Putamen (tissue), 1 donor: ENCODE data around the gene PRB3.

Experiments used
- DNase-seq: peaks from one replicate; pipeline ENCODE4 v3.0.0-alpha.2; 2016; ENCODE audit warnings: low spot score

PRB3 gene

DNA sequence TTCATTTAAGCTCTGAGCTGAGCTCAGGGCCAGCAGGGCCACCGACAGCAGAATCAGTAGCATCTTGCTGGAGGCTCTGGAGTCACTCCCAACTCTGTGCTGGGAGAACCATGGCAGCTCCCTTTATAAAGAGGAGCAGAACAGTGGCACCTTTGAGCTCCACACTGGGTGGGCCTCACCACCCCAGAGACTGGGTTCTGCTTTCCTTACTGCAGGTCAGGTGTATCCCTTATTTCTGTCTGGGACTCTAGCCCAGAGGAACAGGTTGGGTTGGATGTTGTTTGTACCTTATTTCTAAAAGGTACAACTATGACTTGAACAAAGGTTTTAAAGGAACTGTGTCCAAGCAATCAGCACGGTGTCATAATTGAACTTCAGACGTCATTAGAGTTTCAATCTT, at the start of gene PRB3:
PRB3 (minus strand) TSS at position 101 of the 400 bp plus-strand sequence; CDS start at position 63, 38 bp downstream.
- DNase-seq: no peak

DNA sequence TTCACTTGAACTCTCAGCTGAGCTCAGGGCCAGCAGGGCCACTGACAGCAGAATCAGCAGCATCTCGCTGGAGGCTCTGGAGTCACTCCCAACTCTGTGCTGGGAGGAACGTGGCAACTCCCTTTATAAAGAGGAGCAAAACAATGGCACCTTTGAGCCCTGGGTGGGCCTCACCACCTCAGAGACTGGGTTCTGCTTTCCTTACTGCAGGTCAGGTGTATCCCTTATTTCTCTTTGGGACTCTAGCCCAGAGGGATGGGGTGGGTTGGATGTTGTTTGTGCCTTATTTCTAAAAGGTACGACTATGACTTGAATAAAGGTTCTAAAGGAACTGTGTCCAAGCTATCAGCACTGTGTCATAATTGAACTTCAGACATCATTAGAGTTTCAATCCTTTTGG, 40.8 kb upstream of the PRB3 start, which contains the start of gene PRB4:
PRB4 (minus strand) TSS at position 101 of the 400 bp plus-strand sequence; CDS start at position 63, 38 bp downstream.
- no peak for DNase-seq

DNA sequence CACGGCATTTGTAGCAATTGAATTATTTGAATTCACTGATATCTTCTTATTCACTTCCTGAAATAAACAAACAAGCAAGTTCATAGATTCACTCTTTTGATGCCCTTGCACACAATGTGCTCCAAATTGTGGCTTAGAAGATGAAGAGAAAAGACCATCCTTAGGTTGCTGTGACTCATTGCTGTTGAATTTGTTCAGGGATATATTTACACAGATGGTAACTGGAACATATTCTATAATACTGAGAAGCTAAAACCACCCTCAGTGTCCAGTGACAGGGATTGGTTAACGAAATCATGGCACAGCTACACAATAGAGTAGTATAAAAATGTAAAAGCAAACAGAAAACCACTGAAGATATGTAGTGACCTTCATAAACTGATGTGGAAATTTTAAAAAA, 37.6 kb upstream of the PRB3 start:
- no peak for DNase-seq

DNA sequence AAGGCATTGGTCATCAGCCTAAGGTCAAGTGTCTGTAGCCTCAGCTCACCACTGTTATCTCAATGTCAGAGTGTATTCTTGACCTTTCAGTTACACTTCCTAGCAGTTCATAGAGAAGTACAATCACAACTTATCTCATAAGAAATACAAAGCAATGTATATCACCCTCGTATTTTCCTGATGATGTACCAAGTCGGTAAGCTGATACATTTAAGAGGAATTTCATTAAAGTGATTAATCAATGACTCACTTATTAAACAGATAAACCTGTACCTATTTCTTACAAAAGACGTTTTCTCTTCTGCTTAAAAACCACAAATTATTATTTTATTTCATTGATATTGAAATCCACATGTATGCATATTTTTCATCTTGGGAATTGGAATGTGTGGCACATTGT, 3.9 kb upstream of the PRB3 start:
- DNase-seq: no peak

DNA sequence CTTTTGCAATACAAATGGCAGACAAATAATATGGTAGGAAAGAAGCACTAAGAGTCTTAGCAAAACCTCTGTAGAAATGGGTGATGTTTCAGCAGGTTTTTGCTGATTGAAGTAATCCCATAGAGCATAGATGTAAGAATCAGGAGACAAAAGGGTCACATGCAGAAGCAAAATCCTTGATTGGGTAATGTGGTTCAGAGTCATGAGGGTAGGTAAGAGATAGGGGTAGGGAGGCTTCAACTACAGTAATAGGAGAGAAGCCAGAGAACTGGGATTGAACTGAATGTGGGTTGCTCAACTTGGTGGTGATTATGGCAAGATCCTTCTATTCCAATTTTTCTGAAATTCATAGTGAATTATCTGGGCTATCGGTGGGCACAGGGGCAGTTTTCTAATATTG, 5.0 kb downstream of the PRB3 start:
- DNase-seq: no peak

DNA sequence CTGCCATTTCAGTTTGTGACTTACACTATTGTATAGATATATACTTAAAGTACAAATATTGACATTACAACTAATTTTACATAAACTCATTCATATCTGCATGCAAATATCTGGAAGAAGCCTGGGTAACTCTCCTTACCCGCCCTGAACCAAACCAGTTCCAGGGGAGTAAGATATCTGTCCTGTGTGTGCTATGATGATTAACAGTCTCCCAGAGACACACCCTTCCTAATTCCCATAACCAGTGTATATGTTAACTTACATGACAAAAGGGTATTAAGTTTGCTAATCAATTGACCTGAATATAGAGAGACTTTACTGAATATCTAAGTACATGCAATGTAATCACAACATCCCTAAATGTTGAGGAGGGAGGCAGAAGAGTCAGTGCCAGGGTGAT, 23.0 kb downstream of the PRB3 start:
- DNase-seq: no peak

DNA sequence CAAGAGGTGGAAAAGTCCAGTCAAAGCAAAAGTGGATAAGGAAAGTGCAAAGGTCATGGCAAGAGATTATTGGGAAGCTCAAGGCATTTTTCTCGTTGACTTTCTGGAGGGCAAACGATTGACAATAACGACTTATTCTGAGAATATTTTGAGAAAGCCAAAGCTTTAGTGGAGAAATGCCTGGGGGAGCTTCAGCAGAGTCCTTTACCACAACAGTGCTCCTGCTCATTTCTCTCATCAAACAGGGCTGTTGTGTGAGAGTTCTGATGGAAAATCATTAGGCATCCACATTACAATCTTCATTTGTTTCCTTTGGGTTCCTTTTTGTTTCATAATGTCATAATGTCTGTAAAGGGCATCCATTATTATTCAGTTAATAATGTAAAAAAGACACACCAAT, 26.9 kb downstream of the PRB3 start:
- no peak for DNase-seq

DNA sequence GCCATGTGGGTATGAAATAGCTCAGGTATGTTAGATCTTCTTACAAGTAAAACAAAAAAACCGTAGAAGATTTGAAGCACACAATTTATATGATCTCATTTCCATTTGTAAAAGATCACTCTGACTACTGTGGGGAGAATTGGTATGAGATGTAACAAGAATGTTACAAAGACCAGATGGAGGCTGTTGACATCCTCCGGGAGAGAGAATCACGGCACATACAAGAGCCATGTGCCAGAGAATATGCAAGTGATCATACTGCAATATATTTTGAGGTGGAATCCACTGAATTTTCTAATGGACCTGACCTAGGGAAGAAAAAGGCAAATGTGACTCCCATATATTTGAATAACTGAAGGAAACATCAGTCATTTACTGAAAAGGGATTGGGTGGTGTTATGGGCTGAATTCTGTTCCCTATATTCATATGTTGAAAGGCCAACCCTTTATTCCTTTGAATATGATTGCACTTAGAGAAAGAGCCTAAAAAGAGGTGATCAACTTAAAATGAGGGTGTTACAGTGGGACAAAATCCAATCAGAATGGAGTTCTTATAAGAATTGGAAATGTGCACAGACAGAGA, 29.1 kb downstream of the PRB3 start:
- no peak for DNase-seq

DNA sequence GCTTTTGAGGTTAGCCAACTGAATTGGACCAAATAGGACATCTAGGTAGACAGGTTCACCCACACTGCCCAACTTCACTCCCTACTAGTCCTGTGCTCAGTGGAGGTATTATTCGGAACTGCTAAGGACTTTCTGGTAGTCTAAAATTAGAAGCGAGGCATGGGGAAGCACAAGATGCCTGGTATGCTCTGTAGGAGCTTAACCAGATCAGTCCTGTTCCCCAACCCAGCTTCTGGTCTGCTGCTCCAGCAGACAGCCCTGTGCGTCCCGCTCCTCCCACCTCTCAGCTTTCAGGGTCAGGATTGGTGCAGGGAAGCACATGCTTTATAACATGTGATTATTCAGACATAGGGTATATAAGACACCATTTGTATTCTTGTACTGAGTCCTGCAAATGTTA, 31.2 kb downstream of the PRB3 start:
- DNase-seq: no peak

DNA sequence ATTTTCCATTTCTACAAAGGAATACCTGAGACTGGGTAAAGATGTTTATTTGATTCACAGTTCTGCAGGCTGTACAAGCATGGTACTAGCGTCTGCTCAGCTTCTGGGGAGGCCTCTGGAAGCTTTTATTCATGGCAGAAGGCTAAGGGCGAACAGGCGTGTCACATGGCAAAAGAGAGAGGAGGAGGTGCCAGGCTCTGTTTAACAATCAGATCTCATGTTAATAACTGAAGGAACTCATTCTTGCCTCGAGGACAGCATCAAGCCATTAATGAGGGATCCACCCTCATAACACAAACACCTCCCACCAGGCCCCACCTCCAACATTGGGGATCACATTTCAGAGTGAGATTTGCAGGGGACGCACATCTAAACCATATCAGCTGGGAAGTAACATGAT, 36.0 kb downstream of the PRB3 start:
- no peak for DNase-seq

DNA sequence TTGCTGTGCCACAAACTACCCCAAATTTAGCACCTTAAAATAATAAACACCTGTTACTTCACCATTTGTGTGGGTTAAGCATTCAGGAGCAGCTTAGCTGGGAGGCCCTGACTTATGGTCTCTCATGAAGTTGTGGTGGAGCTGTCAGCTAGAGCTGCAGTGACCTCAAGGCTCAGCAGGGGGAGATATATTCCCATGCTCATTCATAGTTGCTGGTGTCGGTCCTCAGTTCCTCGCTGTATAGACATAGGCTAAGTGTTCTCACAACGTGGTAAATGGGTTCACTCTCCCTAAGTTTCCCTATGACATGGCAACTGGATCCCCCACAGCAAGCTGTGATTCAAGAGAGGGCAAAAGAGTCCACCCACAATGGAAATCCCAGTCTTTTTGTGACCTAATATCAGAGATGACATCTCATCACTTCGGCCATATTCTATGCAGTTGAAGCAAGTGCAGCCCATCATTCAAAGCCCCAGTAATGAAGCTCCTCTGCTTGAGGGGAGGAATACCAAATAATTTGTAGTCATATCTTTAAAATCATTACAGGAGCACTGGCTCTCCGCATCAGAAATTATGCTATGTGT, 41.1 kb downstream of the PRB3 start:
- DNase-seq: peak; percentile 6

DNA sequence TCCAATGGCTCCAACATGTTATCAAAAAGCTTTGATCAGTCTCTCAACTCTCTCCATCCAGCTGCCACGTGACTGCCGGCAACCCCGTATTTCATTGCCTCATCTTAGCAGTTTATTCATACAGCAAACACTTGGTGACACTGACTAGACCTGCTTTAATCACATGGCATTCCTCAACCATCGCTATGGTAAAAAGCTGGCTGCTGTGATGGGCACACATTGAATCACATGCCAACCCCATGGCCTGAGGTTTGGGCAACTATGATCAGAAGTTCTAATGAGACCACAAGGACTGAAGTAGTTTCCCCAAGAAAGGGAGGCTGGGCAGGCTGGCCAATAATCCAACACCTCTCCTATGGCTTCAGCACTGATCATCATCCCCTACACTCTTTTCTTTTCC, 42.1 kb downstream of the PRB3 start:
- DNase-seq: no peak
